SKM-1 treated with dmso at 0.1 percent for 144 hours (cell line): ENCODE results near the gene TBC1D9B.
A peak's percentile ranks its signal among the peaks of the same experiment; 100 is the strongest.

Experiments used
- DNase-seq: peaks from one replicate; lab custom pipeline; 2025; ENCODE audit not compliant: unreplicated experiment; lab: John Stamatoyannopoulos, UW

The TBC1D9B gene

GRCh38 chr5:179822059-179822432, 85.7 kb downstream of the TBC1D9B start:
- no peak for DNase-seq

DNA sequence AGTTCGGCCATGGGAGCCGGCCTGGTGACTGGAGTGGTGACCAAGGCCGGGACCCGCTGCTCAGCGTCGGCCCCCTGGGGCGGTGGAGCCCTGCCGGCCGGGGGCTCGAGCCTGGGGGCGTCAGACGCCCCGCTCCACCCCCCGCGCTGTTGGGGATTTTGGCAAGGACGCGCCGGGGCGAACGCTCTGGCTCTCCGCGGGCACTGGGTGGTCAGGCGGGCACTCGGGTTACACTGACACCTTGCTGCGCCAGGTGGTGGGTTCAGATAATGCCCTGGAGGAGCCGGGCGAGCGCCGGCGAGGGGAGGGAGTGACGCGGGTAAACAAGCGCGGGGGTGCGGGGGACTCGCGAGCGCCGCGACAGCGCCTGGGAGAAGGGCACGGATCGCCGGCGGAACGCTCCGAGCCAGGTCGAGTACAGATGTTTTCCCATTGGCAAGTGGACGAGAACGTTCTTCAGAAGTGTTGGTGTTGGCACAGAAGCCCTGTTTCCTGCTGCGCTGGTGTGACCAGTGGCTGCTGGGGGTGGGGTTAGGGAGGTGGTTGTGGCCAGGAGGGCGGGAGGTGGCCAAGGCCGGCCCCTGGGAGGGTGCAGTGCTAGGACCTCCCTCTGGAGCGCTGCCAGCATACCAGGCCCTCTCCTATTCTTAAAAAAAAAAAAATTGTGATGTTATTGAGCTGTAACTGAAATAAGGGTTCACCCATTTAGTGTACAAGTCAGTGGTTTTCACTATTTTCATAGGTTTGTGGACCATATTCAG, 86.2 kb downstream of the TBC1D9B start:
- DNase-seq: peak; percentile 76

DNA sequence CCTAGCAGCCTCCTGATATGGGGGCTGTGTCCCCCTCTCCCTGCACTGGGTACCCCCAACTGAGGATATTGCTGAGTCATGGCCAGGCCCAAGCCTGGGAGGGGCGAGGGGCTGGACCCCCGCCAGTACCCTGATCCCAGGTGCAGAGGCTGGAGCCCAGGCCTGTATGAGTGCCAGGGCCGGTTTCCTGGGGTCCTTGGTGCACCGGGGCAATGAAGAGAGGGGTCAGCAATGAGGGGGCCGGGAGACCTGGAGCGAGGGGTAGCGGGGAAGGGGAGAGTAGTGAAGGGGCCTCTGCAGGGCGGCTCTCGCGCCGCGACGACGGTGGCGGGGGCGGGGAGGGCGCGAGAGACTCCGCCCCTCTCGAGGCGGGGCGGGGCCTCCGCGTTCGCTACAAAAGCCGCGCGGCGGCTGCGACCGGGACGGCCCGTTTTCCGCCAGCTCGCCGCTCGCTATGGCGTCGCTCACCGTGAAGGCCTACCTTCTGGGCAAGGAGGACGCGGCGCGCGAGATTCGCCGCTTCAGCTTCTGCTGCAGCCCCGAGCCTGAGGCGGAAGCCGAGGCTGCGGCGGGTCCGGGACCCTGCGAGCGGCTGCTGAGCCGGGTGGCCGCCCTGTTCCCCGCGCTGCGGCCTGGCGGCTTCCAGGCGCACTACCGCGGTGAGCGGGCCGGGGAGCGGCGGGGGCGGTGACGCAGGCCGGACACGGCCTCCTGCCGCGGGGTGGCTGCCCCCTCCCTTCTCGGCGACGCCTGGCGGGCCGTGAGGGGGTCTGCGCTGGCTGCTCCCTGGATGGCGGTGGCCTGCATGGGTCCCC, 87.0 kb downstream of the TBC1D9B start, which contains the start of gene SQSTM1:
SQSTM1 (plus strand) TSS at position 423 of the 815 bp plus-strand sequence; CDS start at position 455, 32 bp downstream.
- peak; percentile 38 for DNase-seq

DNA sequence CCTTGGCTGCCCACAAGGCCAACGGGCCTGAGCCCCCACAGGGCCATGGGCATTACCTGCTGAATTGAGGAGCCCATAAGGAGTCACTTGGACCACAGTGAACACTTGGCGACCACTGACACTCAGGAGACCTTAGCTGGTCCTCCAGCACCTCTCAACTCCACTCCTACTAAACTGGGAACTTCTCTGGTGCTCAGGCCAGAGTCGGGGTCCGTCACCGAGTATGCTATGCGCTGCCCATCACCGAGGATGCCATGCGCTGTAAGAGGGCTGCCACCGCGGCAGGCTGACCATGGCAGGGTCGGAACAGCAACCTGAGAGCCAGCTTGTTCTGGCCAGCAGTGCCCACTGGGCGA, 87.6 kb downstream of the TBC1D9B start:
- no peak for DNase-seq

GRCh38 chr5:179819296-179820126, 88.2 kb downstream of the TBC1D9B start:
- DNase-seq: peak; percentile 21

GRCh38 chr5:179818746-179819295, 88.9 kb downstream of the TBC1D9B start:
- peak; percentile 70 for DNase-seq

- DNase-seq: no peak
Measured at GRCh38 chr5:179817890-179818745, 89.6 kb downstream of the TBC1D9B start.

- DNase-seq: no peak
Measured at GRCh38 chr5:179817470-179817840, 90.2 kb downstream of the TBC1D9B start.

- no peak for DNase-seq
Measured at GRCh38 chr5:179816796-179817469, 90.8 kb downstream of the TBC1D9B start.

DNA sequence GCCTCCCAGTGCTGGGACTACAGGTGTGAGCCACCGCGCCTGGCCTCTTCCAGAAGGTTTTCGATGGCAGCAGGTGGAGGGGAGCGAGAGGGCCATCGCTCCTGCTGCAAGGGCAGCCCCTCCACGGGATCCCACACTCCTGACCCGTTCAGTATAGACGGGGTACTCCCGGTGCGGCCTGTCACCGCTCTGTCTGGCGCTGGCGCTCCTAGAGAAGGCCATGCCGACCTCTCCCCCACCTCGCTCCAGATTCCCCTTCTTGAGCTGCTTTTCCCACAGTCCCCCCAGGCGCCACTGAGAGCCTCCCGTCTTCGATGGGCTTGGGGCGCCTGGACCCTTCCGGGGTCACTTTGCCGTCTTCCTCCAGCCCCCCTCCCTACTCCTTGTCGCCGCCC, 91.3 kb downstream of the TBC1D9B start:
- no peak for DNase-seq

- DNase-seq: no peak
Measured at GRCh38 chr5:179815491-179816249, 92.0 kb downstream of the TBC1D9B start.

DNA sequence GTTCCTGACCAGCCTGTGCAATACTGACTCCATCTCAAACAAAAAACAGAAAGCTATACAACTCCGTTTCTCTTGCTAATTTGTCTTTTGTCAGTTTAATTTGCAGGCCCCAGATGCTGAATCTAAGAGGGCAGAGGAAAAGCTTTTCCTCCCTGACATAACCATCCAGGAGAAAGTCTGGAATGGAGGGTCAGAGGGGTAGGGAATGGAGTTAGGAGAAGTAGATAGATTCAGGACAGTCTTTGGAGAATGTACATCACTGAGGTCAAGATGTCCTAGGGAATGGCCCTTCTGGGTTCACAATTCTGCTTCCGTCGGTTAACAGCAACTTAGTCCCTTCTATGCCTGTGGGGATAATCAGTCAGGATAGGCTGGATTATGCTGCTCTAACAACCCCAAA, 93.6 kb downstream of the TBC1D9B start:
- no peak for DNase-seq

DNA sequence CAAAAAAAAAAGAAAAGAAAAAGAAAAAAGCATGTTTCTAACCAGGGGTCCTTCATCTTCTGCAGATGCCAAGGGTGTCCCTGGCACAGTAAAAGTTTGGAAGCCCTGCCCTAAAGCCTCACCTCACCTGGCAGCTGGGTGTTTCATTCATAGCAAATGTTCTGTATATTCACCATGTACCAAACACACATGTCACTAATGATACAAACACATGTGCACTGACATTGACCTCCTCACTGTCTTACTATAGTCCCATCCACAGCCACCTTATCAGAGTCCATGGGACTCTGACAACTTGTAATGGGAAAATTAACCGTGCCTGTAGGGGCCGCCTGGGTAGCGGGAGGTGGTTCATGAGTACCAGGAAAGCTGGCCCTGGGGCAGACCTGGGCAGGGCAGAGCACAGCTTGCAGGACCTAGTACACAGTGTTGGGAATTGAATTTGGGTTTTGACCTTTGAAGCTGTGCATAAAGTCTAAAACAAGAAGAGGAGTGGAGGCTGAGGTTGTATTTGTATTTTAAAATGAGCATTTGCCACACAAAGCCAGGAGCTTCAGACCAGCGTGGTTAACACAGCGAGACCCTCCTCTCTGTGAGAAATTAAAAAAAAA, 94.6 kb downstream of the TBC1D9B start:
- DNase-seq: no peak

GRCh38 chr5:179812135-179812825, 95.4 kb downstream of the TBC1D9B start:
- DNase-seq: no peak
